GM19193 (cell line): ENCODE measurements around the gene HS6ST3.

ENCODE experiments used
- POLR2A ChIP-seq: IDR thresholded peaks from 4 replicates; pipeline ENCODE4 v1.6.1; 2011; ENCODE audit not compliant: insufficient read depth, insufficient read length; ENCODE audit errors: extremely low read depth

HS6ST3 gene

GRCh38 chr13:96178759-96179158 is 88.9 kb downstream of the HS6ST3 start:
- TF ChIP-seq POLR2A = no peak

- no peak for TF ChIP-seq POLR2A
Observed at GRCh38 chr13:96179309-96179708, 89.4 kb downstream of the HS6ST3 start.

GRCh38 chr13:96181911-96182310 is 92.0 kb downstream of the HS6ST3 start:
- no peak for TF ChIP-seq POLR2A

- TF ChIP-seq POLR2A = no peak
Observed at GRCh38 chr13:96185818-96186217, 95.9 kb downstream of the HS6ST3 start.

- no peak for TF ChIP-seq POLR2A
Observed at GRCh38 chr13:96191367-96191766, 101.5 kb downstream of the HS6ST3 start.

- no peak for TF ChIP-seq POLR2A
Observed at GRCh38 chr13:96193728-96194310, 103.9 kb downstream of the HS6ST3 start.

- TF ChIP-seq POLR2A = no peak
Observed at GRCh38 chr13:96198038-96198437, 108.1 kb downstream of the HS6ST3 start.

- no peak for TF ChIP-seq POLR2A
Observed at GRCh38 chr13:96199315-96199714, 109.4 kb downstream of the HS6ST3 start.

GRCh38 chr13:96200810-96201209 is 110.9 kb downstream of the HS6ST3 start:
- TF ChIP-seq POLR2A = no peak

- TF ChIP-seq POLR2A = no peak
Observed at GRCh38 chr13:96202315-96202714, 112.4 kb downstream of the HS6ST3 start.

- TF ChIP-seq POLR2A = no peak
Observed at GRCh38 chr13:96203471-96203870, 113.6 kb downstream of the HS6ST3 start.

- no peak for TF ChIP-seq POLR2A
Observed at GRCh38 chr13:96214824-96215445, 125.0 kb downstream of the HS6ST3 start.

- TF ChIP-seq POLR2A = no peak
Observed at GRCh38 chr13:96216543-96216942, 126.6 kb downstream of the HS6ST3 start.

- no peak for TF ChIP-seq POLR2A
Observed at GRCh38 chr13:96218475-96218874, 128.6 kb downstream of the HS6ST3 start.

- TF ChIP-seq POLR2A = no peak
Observed at GRCh38 chr13:96221471-96221870, 131.6 kb downstream of the HS6ST3 start.

GRCh38 chr13:96223231-96223630 is 133.3 kb downstream of the HS6ST3 start:
- TF ChIP-seq POLR2A = no peak

- TF ChIP-seq POLR2A = no peak
Observed at GRCh38 chr13:96229356-96229755, 139.4 kb downstream of the HS6ST3 start.
